ENCODE results near the gene FAM168A.

Gene FAM168A, protein sequence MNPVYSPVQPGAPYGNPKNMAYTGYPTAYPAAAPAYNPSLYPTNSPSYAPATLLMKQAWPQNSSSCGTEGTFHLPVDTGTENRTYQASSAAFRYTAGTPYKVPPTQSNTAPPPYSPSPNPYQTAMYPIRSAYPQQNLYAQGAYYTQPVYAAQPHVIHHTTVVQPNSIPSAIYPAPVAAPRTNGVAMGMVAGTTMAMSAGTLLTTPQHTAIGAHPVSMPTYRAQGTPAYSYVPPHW

DNA sequence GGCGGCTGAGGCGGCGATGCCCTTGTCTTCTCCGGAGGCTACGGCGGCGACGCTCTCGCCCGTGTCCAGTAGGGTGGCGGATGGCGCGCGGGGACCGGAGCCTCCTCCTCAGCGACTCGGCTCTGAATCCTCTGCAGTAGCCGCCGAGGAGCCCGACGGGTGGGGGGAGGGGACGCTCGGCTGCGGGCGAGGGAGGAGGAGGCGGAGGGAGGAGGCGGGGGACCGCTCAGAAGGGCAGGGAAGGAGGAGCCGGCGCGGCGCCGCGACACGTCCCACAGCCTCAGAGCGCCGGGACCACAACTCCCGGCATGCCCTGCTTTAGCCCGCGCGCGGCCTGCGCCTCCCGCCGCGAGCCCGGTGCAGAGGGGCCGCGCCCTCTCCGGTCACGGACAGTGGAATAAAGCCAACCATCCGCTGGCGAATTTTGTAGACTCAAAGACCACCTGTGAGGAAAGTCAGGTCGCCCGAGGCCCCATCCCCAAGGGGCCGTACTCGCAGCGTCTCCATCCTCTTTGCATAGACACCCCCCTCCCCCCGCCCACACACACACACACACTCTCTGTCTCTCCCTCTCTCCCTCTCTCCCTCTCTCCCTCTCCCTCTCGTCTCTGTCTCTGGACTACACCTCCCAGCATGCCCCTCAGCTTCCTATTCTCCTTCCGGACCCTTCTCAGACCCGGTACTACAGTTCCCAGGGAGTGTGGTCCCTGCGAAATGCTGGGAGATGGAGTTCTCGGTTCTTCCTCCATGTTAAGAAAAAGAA, at the start of gene FAM168A:
Gene FAM168A (minus strand): TSS at position 157 of the 763 bp plus-strand sequence. CDS start 129,638 bp downstream, outside the sequence.
- DNase-seq (ENCODE audit: low read depth): peak; percentile 88

DNA sequence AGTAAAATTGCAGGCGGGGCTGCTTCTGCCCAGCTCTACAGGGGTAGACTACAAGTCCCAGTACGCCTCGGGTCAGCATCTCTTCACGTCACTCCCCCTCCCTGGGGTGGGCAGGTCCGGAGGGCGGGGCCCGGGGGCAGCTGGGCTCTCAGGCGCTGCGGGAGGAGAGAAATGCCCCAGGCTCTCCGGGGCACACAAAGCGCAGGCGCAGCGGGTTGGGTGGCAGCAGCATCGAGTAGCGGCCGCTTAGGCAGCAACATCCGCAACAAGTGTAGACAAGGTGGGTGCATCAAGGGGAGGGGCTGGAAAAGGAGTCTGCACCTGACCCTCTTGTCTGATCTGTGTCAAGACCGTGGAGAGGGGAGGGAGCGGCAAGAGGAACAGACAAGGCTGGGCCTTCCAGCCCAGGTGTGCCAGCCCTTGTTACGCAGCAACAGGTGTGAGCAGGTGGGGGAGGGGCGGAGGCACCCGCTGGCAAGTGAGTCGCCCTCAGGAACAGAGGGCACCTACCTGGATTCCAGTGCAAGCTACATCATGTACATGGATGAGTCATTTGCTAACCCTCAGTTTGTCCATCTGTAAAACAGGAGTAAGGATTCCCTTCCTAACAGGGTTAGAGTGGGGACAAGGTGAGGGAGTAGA, 49.7 kb upstream of the FAM168A start:
- DNase-seq (ENCODE audit: low read depth): peak; percentile 91

DNA sequence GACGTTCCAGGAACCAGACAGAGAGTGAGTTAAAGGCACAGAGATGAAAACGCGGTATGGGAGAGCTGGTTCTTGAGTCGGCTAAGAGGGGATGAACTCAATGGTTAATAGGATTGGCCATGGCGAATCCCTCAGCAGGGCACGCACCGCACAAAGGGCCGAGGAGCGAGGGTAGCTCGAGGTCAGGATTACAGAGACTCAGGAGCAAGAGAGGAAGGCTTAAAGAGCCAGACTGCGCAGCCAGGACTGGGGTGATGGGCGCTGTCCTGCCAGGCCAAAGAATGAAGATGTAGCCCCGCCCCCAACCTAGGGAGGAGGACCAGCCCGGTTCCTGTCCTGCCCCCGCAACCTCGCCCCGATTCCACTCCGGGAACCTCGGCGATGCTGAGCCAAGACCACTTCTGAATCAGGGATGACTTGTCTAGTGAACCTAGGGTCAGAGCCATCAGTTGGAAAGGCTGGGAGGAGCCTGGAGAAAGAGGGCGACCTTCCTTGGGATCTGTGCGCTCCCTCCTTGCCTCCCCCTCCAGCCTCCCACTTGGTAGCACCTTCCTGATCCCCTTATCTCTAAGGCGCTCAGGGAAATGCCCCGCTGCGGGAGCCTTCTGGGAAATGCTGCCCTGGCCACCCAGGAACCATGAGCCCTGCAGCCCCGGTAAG, 48.2 kb upstream of the FAM168A start, which contains the start of gene PLEKHB1:
Gene PLEKHB1 (plus strand): TSS at position 610 of the 660 bp plus-strand sequence. CDS start 28 bp downstream, at position 638.
- no peak for DNase-seq (ENCODE audit: low read depth)

DNA sequence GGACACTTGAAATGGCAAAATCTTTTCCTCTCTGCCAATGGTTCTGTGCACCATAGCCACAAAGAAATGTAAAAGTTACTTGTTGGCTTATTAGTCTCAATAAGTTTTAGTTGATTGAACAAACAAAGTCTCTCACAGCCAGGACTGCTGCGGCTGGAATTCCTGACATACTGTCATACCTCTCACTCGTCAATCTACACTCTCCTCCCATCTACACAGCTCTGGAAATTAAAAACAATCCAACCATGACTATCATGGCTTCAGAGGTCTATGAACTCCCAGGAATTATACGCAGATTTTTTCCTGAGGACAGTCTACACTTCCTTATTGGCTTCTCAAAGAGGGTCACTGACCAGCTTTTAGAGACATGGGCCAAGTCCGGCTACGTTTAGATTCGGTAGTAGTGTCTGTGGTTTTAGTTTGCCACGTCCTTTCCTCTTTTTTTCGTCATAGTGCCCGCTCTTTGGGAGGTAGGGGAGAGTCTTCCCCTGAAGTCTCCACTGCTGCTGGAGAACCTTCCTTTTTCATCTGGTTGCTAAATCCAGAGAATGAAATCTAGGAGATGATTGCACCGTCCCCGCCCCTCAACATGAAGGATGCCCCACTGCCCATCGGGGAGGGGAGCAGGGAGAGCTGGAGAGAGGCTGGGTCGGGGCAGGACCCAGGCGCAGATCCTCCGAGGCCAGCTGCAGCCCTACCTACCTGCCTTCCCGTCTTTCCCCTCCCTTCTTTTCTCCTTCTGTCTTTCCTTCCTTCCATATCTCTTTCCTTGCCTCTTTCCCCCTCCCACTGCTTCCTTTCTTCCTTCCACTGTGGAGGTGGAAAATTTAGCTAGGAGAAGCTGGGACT, 47.4 kb upstream of the FAM168A start:
- no peak for DNase-seq (ENCODE audit: low read depth)

- no peak for DNase-seq (ENCODE audit: low read depth)
Observed at GRCh38 chr11:73641668-73642067, 43.8 kb upstream of the FAM168A start.

GRCh38 chr11:73640592-73640991, 42.7 kb upstream of the FAM168A start:
- DNase-seq (ENCODE audit: low read depth): no peak

DNA sequence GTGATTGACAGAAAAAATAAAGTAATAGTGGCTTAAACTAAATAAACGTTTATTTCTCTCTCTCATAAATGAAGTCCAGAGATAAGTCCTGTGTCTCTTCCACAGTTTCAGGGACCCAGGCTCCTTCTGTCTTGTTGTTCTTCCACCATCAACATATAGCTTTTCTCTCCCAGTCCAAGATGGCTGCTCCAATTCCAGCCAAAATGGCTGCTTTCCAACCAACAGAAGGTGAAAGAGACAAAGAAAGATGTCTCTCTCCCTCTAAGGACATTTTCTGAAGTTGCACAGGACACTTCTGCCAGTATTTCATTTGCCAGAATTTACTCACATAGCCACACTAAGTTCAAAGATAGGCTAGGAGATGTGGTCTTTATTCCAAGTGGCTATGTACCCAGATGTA, 39.1 kb upstream of the FAM168A start:
- DNase-seq (ENCODE audit: low read depth): no peak

- DNase-seq (ENCODE audit: low read depth): no peak
Observed at GRCh38 chr11:73636249-73636648, 38.3 kb upstream of the FAM168A start.

DNA sequence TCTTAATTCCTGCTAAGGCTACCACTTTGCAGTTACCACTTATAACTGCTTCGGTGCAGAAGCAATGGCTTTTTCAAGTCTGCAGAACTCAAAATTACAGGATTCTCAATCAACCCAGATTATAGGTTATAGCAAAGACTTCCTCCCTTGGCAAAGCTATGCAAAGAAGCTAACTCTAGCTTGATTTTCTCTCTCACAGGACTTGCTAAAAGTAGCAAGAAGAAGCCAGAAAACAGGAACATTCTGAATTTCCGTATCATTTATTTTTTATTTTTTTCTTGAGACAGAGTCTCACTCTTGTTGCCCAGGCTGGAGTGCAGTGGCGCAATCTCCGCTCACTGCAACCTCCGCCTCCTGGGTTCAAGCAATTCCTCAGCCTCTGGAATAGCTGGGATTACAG, 37.8 kb upstream of the FAM168A start:
- DNase-seq (ENCODE audit: low read depth): no peak

GRCh38 chr11:73633999-73634398, 36.1 kb upstream of the FAM168A start:
- no peak for DNase-seq (ENCODE audit: low read depth)

GRCh38 chr11:73632996-73633395, 35.1 kb upstream of the FAM168A start:
- DNase-seq (ENCODE audit: low read depth): no peak

DNA sequence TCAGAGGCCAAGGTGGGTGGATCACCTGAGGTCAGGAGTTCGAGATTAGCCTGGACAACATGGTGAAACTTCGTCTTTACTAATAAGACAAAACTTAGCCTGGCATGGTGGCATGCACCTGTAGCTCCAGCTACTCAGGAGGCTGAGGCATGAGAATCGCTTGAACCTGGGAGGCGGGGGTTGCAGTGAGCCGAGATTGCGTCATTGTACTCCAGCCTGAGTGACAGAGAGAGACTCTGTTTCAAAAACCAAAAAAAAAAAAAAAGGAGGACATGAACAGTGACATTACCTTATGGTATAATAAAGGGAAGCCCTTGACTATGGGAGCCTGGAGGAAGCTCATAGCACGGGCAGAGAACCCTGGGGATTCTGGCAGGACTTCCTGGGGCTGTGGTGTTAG, 32.0 kb upstream of the FAM168A start:
- no peak for DNase-seq (ENCODE audit: low read depth)

GRCh38 chr11:73625696-73626318, 27.9 kb upstream of the FAM168A start:
- DNase-seq (ENCODE audit: low read depth): peak; percentile 47

GRCh38 chr11:73623686-73624085, 25.8 kb upstream of the FAM168A start:
- no peak for DNase-seq (ENCODE audit: low read depth)

GRCh38 chr11:73622926-73623593, 25.1 kb upstream of the FAM168A start:
- no peak for DNase-seq (ENCODE audit: low read depth)

- DNase-seq (ENCODE audit: low read depth): no peak
Observed at GRCh38 chr11:73614591-73614990, 16.7 kb upstream of the FAM168A start.

GRCh38 chr11:73612601-73613140, 14.8 kb upstream of the FAM168A start:
- DNase-seq (ENCODE audit: low read depth): no peak

GRCh38 chr11:73598719-73599379, 937 bp upstream of the FAM168A start:
- no peak for DNase-seq (ENCODE audit: low read depth)

GRCh38 chr11:73597336-73597955, 466 bp downstream of the FAM168A start:
- DNase-seq (ENCODE audit: low read depth): no peak
